Measurements from ENCODE around the gene RSPH4A. TPM values are rescaled to one million over a fixed set of nuclear protein-coding genes. Genes with fewer than 3 reads are reported as not detected.
A peak's percentile ranks its signal among the peaks of the same experiment; 100 is the strongest.

Gene RSPH4A
- total and polyA plus RNA-seq, 9 of the 15 experiments (the other 6 are each of a cell fraction or from before 2014, with no cell fraction given): 0.04 to 0.30 (median 0.11) TPM

GRCh38 chr6:116651916-116652315 is 35.6 kb downstream of the RSPH4A start:
- Histone ChIP-seq H3K9me1 (ENCODE audit: control insufficient read depth, insufficient read depth, low read length) (no peaks in the 10 kb centered on the region), H3K27me3 (ENCODE audit: control insufficient read depth in 2 of 2, insufficient read depth in 2 of 2, low read length in 2 of 2) (no peaks in the 10 kb centered on the region), H3K4me1 (replicated peaks in 1 of 2; ENCODE audit: control insufficient read depth in 2 of 2, insufficient read depth in 2 of 2, low read length in 2 of 2) (no peaks in the 10 kb centered on the region), H3K9me3 (replicated peaks; ENCODE audit: control insufficient read depth, insufficient read depth, low read depth, low read length) (no peaks in the 10 kb centered on the region), H3K9ac (ENCODE audit: insufficient read depth in 1 of 2, low read depth in 2 of 2, low read length in 2 of 2) (no peak overlapping the region), H3K4me3 (no peak overlapping the region), H3K4me2 (ENCODE audit: insufficient read depth, low read length) (no peak overlapping the region), H3K36me3 (ENCODE audit: control insufficient read depth, insufficient read depth, low read length) (peaks cover 66% of the 10 kb centered on the region), H3K27ac (ENCODE audit: extremely low read depth, low read depth, low read length) (no peak overlapping the region), H2AFZ (ENCODE audit: low read depth, low read length) (no peak overlapping the region), H3K79me2 (ENCODE audit: control insufficient read depth, insufficient read depth, low read length) (no peaks in the 10 kb centered on the region), H4K20me1 (replicated peaks; ENCODE audit: control insufficient read depth, insufficient read depth, low read length) (no peaks in the 10 kb centered on the region)
- in situ Hi-C loops (cut with MboI): no loop called here
- ChIA-PET CTCF (ENCODE audit: low intra/inter-chr PET ratio) (no interaction called here), POLR2A (interaction anchor here (1.5 kb wide), 1 partner anchor 15 kb away, joined by 4 read pairs; no protein-coding TSS in a partner anchor)
- DNase-seq (ENCODE audit: extremely low read depth in 1 of 4, low spot score in 3 of 4) (no peak), ATAC-seq (no peak), FAIRE-seq (no peak)
- intact Hi-C loops (cut with micrococcal nuclease): no loop called here
- no TSS peak for BruUV-seq (replicated peaks)
- TF ChIP-seq ATF1 (CRISPR knock-in tag; IDR thresholded peaks at IDR 0.05) (no peak), ATF1 (tag; IDR thresholded peaks at IDR 0.05) (no peak), ATF6 (CRISPR knock-in tag; IDR thresholded peaks at IDR 0.05) (no peak)
- 73% methylated on average over 4 of the region's 4 CpGs for WGBS (ENCODE audit: insufficient coverage, low coverage, missing lambda C conversion rate)

- no peak overlapping the region for H3K4me3 ChIP-seq
- H3K79me2 ChIP-seq (ENCODE audit: control insufficient read depth, insufficient read depth, low read length): peaks cover 72% of the 10 kb centered on the region
- peaks cover 5 to 7% of the 10 kb centered on the region in 2 experiments; a peak in 4 of 5 replicates for H3K4me1 ChIP-seq (replicated peaks in 1 of 2; ENCODE audit: control insufficient read depth in 2 of 2, insufficient read depth in 2 of 2, low read length in 2 of 2)
- ChIA-PET POLR2A (interaction anchor here (1.2 kb wide), 1 partner anchor 10 kb away, joined by 4 read pairs; no protein-coding TSS in a partner anchor), CTCF (ENCODE audit: low intra/inter-chr PET ratio) (no interaction called here)
- no peaks in the 10 kb centered on the region for H3K27me3 ChIP-seq (ENCODE audit: control insufficient read depth in 2 of 2, insufficient read depth in 2 of 2, low read length in 2 of 2)
- no peaks in the 10 kb centered on the region for H3K9me1 ChIP-seq (ENCODE audit: control insufficient read depth, insufficient read depth, low read length)
- in situ Hi-C loops (cut with MboI) (no loop called here), intact Hi-C loops (cut with micrococcal nuclease) (no loop called here)
- no peak overlapping the region for H3K27ac ChIP-seq (ENCODE audit: extremely low read depth, low read depth, low read length)
- H3K36me3 ChIP-seq (ENCODE audit: control insufficient read depth, insufficient read depth, low read length): peaks cover 35% of the 10 kb centered on the region
- no peak overlapping the region for H3K9ac ChIP-seq (ENCODE audit: insufficient read depth in 1 of 2, low read depth in 2 of 2, low read length in 2 of 2)
- DNase-seq (ENCODE audit: extremely low read depth in 1 of 4, low spot score in 3 of 4) (no peak), ATAC-seq (0 out of 3 replicates have a peak, but pooled peaks have one; percentile 1), FAIRE-seq (no peak)
- no peaks in the 10 kb centered on the region for H3K9me3 ChIP-seq (replicated peaks; ENCODE audit: control insufficient read depth, insufficient read depth, low read depth, low read length)
- no peak overlapping the region for H2AFZ ChIP-seq (ENCODE audit: low read depth, low read length)
- H3K4me2 ChIP-seq (ENCODE audit: insufficient read depth, low read length): no peak overlapping the region
- no peak for TF ChIP-seq GATAD2B (IDR thresholded peaks at IDR 0.05; ENCODE audit: borderline replicate concordance)
- no peak for TF ChIP-seq ID3 (CRISPR knock-in tag; IDR thresholded peaks at IDR 0.05)
- TF ChIP-seq ID3 (tag; IDR thresholded peaks at IDR 0.05): no peak
- TF ChIP-seq, protein P1, sequence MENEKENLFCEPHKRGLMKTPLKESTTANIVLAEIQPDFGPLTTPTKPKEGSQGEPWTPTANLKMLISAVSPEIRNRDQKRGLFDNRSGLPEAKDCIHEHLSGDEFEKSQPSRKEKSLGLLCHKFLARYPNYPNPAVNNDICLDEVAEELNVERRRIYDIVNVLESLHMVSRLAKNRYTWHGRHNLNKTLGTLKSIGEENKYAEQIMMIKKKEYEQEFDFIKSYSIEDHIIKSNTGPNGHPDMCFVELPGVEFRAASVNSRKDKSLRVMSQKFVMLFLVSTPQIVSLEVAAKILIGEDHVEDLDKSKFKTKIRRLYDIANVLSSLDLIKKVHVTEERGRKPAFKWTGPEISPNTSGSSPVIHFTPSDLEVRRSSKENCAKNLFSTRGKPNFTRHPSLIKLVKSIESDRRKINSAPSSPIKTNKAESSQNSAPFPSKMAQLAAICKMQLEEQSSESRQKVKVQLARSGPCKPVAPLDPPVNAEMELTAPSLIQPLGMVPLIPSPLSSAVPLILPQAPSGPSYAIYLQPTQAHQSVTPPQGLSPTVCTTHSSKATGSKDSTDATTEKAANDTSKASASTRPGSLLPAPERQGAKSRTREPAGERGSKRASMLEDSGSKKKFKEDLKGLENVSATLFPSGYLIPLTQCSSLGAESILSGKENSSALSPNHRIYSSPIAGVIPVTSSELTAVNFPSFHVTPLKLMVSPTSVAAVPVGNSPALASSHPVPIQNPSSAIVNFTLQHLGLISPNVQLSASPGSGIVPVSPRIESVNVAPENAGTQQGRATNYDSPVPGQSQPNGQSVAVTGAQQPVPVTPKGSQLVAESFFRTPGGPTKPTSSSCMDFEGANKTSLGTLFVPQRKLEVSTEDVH (IDR thresholded peaks at IDR 0.05; ENCODE audit: low read depth, partially characterized antibody): no peak
- H4K20me1 ChIP-seq (replicated peaks; ENCODE audit: control insufficient read depth, insufficient read depth, low read length): 0 out of 2 replicates have a peak, but pooled peaks cover 3% of the 10 kb centered on the region
- no TSS peak for BruUV-seq (replicated peaks)
Measured at GRCh38 chr6:116661594-116661993, 45.3 kb downstream of the RSPH4A start.

Data from K562 (cell line).